NCI-H748 (cell line): ENCODE measurements around the gene MUC2.

Experiments used
- DNase-seq: peaks from one replicate; lab custom pipeline; 2025; ENCODE audit not compliant: unreplicated experiment; lab: John Stamatoyannopoulos, UW

The MUC2 gene

DNA sequence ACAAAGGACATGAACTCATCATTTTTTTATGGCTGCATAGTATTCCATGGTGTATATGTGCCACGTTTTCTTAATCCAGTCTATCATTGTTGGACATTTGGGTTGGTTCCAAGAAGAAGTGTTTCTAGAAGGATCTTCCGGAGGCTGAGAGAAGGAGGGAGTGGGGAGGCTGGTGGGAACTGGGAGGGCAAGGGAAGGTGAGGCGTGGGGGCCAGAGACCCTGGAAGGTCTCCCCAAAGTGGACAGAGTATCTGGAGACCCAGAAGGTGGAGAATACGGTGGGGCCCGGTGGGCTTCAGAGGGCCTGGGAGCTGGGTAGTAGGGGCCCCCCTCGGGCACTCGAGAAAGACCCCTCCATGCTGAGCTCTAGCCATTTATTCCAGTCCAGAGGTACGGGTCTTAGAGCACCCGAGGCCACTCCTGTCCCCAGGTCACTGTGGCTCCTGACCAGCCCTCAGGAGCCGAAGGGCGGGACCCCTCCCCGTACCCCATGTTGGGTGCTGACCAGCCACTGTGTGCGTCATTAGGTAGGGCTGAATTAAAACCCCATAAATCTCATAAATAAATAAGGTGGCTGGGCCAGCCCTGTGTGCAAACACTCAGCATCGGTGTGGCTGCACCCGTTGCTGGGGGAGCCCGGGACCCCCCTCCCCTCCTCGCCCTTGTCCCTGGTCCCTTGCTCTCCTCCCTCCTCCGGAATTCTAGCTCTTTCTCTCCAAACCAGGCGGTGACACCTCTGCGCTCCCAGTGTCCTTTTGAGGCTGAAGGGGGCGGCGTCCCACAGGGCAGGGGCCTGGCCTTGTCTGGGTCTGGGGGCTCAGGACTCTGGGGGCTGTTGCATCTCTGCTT lies 44.3 kb downstream of the MUC2 start:
- no peak for DNase-seq

DNA sequence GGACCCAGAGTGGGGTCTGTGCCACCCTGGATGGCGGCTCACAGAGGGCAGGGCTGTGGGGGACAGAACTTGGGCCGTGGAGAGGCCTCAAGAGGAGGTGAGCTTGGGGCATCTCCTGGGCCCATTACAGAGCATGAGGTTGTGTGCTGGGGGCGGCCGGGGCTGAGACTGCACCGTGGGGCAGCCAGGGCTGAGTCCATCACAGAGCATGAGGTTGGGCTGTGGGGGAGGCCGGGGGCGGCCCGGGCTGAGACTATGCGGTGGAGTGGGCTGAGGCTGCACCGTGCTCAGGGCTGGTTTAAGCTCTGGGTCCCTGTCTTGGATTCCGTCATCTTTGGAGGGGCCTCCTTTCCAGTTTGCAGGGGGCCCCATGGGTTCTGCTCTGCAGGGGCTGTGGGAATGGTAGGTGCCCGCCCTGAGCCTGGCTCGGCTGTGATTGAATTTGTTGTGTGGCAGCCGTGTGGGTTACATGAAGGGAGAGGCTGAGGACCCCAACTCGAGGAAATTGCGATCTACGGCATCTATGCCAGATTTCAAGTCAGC lies 45.0 kb downstream of the MUC2 start:
- DNase-seq: no peak

DNA sequence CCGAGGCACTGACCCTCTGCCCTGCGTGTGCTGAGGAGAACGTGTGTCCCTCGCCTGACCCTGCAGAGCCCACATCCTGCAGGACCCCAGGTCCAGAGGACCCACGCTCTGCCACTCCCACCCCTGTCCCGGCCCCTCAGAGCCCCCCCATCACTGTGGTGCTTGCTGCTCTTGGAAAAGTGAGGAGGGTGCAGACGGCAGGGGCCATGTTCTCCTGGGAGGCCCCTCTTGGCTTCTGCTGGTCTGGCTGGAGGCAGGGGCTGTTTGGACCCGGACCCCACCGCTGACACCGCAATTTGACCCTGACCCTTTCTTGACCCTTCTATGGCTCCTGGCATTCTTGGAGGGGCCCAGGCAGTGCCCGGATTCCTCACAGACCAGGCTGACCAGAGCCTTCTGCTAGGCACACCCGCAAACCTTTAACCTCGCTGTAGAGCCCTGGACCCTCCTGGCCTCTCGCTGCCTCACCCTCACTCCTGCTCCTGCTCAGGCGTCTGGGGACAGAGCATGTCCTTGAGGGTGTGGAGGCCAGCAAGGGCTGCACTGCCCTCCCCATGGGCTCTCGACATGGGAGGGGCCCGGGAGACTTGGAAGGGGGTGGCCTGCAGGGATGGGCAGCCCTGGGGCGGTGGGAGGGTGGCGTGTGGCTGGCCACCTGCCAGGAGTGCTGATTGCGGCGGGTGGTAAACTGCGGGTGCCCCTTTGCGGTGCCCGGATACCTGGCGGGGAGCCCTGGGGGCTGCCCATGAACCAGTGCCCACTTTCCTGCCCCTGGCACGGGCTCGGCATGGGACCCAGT lies 46.1 kb downstream of the MUC2 start:
- no peak for DNase-seq

DNA sequence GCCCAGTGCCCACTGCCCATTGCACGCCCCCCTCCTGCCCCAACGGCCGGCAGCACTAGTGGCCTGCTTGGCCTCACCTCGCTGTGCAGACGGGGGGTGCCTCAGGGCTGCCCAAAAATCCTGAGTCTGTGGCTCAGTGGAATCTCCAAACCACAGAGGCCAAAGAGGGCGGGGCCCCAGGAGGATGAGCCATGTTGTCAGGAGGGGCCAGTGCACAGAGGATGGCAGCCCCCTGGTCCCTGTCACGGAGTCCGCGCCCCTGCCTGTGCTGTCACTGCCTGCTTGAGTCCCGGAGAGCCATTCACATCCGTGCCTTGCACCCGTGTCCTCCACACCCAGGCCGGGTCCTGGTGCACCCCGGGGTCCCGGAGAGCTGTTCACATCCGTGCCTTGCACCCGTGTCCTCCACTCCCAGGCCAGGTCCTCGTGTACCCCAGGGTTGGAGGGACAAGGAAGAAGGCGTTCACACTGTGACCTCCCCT lies 46.7 kb downstream of the MUC2 start:
- DNase-seq: no peak

DNA sequence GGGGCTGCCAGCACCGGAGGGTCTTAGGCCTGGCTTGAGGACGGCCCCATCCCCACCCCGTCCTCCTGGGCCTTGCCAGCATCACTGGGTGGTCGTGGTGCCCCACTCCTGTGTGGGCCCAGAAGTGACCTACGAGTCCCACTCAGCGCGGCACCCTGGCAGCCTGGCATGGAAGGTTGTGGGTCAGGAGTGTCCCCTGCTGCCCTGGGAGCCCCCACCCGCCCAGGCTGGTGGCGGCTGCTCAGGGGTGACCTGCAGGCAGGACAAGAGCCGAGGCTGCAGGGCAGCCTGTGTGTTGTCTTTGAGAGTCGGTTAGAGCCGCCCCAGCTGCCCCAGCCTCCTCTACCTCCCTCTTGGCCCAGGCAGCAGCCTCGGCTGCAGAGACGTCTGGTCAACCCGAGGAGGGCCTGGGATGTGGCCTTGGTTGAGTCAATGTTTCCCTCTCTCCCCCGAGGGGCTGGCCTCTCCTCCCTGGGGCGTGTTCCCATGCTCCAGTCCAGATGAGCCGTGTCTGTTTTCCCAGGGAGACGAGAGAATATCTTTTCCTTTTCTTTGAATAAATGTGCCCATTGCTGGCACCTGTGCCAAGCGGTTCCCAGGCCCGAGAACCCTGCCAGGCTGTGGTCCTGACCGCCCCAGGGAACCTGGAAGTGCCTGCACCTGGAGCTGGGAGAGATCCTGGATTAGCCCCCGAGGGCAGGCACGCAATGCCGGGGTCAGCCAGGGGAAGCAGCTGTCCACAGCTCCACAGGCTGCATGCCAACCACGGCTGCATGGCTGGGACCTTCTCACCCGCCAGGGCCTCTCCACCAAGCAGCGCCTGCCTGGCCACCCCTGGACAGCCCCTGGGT lies 47.4 kb downstream of the MUC2 start:
- no peak for DNase-seq

DNA sequence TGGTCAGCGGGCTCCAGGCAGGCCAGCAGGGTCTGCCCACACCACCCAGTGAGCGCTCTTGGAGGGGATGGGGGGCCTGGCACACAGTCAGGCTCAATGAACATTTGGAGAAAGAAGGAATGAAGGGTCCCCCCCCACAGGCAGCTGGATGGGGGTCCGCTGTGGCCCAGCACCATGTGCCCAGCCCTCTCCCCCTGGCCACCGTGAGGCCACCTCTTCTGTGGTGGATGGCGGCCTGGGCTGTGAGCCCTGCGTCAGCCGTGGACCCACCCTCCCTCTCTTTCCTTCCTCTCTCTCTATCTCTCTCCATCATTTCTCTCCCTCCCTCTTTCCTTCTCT lies 48.0 kb downstream of the MUC2 start:
- no peak for DNase-seq

DNA sequence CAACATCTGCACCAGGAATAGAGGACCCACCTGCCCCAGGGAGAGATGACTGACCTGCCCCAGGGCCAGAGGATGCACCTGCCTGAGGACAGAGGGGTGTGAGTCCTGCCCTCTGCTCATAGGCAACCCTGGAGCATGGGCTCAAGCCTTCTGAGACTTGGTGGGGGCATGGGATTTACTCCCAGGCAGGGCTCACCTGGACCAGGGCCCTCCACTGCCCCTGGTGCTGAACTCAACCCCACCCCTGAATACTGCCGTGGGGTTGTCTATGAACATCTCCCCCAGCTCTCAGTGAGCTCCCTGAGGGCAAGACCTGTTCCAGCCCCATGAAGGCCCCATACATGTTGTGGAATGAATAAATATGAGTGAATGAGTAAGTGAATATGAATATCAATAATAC lies 49.3 kb downstream of the MUC2 start:
- DNase-seq: no peak
